Measurements from ENCODE around the gene TOMM5.

- TF ChIP-seq EZH2 (IDR thresholded peaks at IDR 0.05; ENCODE audit: low read length, unreplicated experiment) (no peak), CTCF (conservative IDR thresholded peaks at IDR 0.05; ENCODE audit: low read depth, low read length) (no peak), EZH2phosphoT487 (IDR thresholded peaks at IDR 0.05; ENCODE audit: borderline replicate concordance, low read length) (no peak)
Observed at GRCh38 chr9:37562826-37563225, 29.6 kb downstream of the TOMM5 start.

Data from PC-3 (cell line).